Head of caudate nucleus (tissue), 42 donors: ENCODE measurements around the gene CTIF.

Experiments used
- DNase-seq, 42 donors: peaks; one replicate each; pipeline versions ENCODE4 v3.0.0 to v3.0.0-alpha.2; 2020 to 2021; ENCODE audit warnings: mixed read lengths in 7 of 42
- intact Hi-C: fragments of 100-400 bp; cut with DNase I; formaldehyde crosslinking; loops from one replicate; pipeline ENCODE4 v1.15.0; 2022

The CTIF gene

GRCh38 chr18:48736321-48737260, 197.8 kb downstream of the CTIF start:
- no peak for DNase-seq
- intact Hi-C loops = no loop called here

GRCh38 chr18:48739266-48740067, 200.6 kb downstream of the CTIF start:
- no peak for DNase-seq
- intact Hi-C loops = no loop called here

DNA sequence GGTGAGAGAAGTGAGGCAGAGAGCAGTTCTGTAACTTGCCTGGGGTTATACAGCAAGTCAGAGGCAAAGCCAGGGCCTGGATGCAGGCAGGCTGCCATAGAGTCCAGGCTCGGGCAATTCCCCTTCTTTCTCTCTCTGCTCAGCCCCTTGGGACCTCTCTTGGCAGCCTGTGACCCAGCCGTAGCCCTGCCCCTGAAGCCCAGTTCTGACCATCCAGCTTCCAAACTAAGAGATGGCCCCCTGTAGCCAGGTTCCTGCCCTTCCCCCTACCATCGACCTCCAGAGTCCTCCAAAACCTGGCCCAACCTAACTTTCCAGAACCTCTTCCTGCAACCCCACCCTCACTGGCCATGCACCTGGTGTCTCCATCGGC, 201.2 kb downstream of the CTIF start:
- no peak for DNase-seq
- intact Hi-C loops = no loop called here

DNA sequence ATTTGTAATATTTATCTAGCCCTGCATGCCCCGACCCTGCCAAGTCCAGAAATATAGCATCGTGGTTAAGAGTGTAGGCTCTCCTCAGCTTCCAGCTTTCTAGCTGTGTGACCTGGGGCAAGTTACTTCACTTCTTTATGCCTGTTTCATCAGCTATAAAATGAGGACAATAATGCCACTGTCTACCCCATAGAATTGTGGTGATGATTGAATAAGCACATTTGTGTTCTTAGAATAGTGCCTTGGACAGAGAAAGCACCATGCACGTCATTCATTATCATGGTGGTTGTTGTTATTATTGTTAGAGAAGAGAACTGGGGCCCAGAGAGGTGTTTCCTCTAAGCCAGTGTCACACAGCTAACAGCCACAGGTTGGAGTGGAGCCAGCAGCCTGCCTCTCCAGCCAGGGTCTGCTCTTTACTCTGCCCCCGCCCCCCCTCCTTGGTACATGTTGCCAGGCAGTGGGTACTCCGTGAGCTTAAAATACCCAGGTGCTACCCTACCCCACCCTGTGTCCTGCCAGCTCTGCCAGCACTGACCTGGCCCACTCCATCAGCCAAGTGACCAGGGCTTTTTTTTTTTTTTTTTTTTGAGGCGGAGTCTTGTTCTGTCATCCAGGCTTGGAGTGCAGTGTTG, 202.1 kb downstream of the CTIF start:
- no peak for DNase-seq
- intact Hi-C loops = no loop called here

DNA sequence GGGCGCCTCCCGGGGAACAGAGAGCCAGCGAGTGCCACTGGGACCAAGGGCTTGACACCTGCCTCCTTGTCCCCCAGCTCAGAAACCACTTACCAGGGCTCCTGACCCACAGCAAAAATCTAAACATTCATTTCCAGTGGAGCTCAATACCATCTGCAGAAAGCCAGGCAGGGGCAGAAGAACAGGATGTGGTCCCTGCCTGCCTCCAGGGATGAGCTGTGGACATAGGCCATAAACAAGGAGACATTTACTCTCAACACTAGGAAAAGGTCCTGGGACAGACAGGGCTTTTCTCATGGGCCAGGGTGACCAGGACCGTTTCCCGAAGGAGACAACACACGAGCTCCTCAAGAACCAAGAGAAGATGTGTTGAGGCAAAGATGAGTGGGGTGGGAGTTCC, 203.0 kb downstream of the CTIF start:
- DNase-seq = no peak
- intact Hi-C loops = no loop called here

GRCh38 chr18:48742304-48742703, 203.5 kb downstream of the CTIF start:
- DNase-seq = no peak
- intact Hi-C loops = no loop called here

GRCh38 chr18:48742706-48743475, 204.1 kb downstream of the CTIF start:
- peak in 31 of 42 donors; percentile 23 to 71 (median 49) for DNase-seq
- intact Hi-C loops = no loop called here

DNA sequence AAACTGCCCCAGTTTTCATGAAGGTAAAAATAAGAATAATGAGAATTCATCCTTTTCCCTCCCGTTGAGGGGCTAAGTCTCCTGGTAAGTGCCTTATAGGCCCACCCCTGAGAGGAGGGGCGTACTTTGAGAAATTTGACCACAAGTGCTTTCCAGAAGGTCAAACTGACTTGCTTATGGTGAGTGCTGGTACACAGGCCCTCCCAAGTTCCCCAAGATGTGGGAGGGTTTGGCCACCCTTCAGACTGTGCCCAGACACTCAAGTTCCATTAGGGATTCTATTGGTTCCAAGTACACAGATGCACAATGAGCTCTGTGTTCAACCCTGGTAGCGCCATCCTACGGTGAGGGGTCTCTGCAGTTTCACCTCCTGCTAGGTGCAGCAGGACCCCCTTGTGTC, 205.1 kb downstream of the CTIF start:
- DNase-seq = no peak
- intact Hi-C loops = no loop called here

DNA sequence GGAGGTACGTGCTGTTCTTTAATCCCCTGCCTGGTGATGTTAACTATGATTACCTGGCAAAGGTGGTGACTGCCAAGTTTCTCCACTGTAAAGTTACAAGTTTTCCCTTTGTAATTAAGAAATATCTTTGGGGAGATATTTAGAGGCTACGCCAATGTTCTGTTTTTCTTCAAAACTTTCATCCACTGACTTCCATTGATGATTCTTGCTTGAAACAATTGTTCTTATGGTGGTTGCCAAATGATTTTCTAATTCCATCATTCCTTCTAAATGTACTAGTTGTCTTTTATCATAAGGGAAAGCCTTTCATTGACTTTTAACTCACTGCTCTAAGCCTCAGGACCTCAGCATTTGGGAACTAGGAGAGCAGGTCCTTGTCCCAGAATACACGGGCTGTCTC, 206.5 kb downstream of the CTIF start:
- intact Hi-C loops = no loop called here
- DNase-seq = no peak

- intact Hi-C loops = no loop called here
Observed at GRCh38 chr18:48749768-48750167, 210.9 kb downstream of the CTIF start.

DNA sequence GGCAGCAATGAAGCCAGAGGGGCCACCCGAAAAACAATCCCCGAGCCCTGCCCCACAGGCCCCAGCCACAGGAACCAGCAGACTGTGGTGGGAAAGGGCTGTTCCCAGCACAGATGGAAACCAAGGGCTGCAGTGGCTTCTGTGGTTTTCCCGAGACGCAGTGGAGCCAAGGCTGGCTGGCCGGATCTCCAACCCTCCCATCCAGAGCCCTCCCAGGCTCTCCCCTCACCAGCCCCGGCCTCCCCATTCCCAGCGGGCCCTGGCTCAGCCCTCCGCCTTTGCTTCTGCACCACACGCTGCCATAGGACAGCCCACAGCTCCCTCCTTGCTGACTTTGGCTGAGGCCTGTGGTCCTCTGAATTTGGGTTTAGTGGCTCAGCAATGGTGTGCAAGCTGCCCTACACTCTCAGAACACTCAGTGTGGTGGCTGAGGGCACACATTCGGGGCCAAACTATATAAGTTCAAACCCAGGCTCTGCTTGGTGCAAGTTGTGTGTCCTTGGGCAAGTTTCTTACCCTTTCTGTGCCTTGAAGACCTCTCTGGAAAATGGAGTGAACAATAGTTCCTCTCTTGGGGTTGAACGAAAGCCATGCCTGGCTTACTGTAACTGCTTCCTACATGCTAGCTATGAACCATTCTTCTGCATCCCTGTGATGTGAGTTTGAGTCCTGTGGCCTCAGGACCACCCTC, 211.8 kb downstream of the CTIF start:
- DNase-seq = peak in 1 of 42 donors; percentile 13
- intact Hi-C loops = no loop called here

More at GRCh38 chr18:48749768-48750167, 210.9 kb downstream of the CTIF start:
- peak in 1 of 42 donors; percentile 16 for DNase-seq

DNA sequence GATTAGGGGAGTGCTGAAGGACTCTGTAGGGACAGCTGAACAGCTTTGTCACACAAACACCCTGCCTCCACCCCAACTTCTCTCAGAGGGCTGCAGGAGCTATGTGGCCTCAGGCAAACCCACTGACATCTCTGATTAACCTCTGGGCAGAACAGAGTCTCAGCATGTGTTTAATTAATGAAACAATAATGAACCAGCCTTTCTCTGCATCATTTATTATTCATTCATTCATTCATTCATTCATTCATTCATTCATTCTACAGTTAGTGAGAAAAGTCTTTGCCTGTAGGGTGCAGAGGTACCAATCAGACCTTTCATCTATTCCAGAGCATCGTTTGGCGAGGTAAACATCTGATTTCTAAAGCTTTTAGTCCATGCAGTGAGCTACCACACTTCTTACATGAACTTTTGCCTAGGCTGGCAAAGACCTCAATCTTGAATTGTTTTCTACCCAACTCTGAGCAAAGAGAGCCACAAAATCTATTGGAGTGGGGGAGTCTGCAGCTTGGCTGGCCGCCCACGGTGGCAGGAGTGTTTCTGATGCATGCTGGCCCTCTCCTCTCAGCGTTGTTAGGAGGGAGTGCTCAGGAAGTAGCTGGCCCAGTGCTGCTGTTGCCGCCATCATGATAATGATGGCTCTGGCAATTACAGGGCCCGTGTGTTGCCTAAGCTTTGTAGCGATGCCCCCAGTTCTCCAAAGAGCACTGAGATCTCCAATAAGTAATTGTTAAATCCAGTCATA, 213.1 kb downstream of the CTIF start:
- intact Hi-C loops = no loop called here
- DNase-seq = peak in 13 of 42 donors; percentile 20 to 64 (median 52)

DNA sequence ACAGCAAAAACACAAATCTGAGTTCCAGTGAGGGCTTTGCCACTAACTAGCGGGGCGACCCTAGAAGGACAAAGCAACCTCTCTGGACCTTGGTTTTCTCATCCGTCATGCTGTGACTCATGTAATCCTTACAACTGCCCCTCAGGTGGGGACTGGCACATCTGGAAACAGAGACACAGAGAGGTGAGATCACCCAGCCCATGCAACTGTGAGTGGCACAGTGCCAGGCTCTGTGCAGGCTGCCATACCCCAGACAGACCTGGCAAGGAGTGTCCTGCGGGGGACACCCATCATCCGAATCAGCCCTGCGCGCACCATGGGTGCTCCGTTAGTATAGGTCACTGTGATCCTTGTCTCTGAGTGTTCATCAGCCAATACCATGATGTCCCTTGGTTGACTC, 213.6 kb downstream of the CTIF start:
- intact Hi-C loops = no loop called here
- DNase-seq = no peak

- peak in 16 of 42 donors; percentile 30 to 74 (median 50) for DNase-seq
- intact Hi-C loops = no loop called here
Observed at GRCh38 chr18:48752928-48753327, 214.1 kb downstream of the CTIF start.

- intact Hi-C loops = no loop called here
- no peak for DNase-seq
Observed at GRCh38 chr18:48753691-48754090, 214.9 kb downstream of the CTIF start.

GRCh38 chr18:48754559-48754958, 215.7 kb downstream of the CTIF start:
- no peak for DNase-seq
- intact Hi-C loops = no loop called here

DNA sequence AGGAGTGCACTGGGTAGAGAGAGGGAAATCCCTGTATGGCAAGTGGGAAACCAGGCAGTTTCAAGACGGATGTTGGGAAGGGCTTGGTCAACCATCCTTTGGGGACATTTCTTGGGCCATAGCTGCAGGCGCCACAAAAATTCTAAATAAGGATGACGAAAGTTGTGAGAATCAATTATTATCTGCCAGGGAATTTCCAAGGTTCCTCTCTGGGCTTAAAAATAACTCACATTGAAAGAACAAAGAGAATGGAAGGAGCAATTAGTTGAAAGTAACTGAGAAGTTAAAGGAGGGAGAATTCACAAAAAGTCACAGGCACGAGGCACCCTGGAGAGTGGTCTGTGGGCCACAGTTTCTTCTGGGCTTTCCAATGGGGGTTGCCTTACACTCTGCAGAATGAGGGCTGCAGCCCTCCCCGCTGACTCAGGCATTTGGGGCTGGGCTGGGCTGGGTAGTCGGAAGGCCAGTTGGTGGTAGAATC, 216.2 kb downstream of the CTIF start:
- DNase-seq = no peak
- intact Hi-C loops = no loop called here
